ENCODE data around the gene IFNB1.
A peak's percentile ranks its signal among the peaks of the same experiment; 100 is the strongest.

IFNB1 gene

GRCh38 chr9:21039302-21039701 lies 38.4 kb downstream of the IFNB1 start:
- Mint-ChIP-seq H3K36me3 (ENCODE audit: low read depth) (no peaks in the 10 kb centered on the region), H3K9me3 (no peaks in the 10 kb centered on the region), H3K27ac (no peak overlapping the region), H3K4me1 (ENCODE audit: low read depth) (peaks cover 8% of the 10 kb centered on the region), H3K4me3 (no peak overlapping the region), H3K27me3 (no peaks in the 10 kb centered on the region)
- no peak for DNase-seq

GRCh38 chr9:21037278-21037677 lies 40.5 kb downstream of the IFNB1 start:
- H3K36me3 Mint-ChIP-seq (ENCODE audit: low read depth) = no peaks in the 10 kb centered on the region
- H3K4me3 Mint-ChIP-seq = no peak overlapping the region
- no peak overlapping the region for H3K27ac Mint-ChIP-seq
- no peaks in the 10 kb centered on the region for H3K9me3 Mint-ChIP-seq
- no peak for DNase-seq
- peaks cover 16% of the 10 kb centered on the region for H3K4me1 Mint-ChIP-seq (ENCODE audit: low read depth)
- no peaks in the 10 kb centered on the region for H3K27me3 Mint-ChIP-seq

- Mint-ChIP-seq H3K27me3 (no peaks in the 10 kb centered on the region), H3K36me3 (ENCODE audit: low read depth) (peaks cover 8% of the 10 kb centered on the region), H3K27ac (peak overlapping the region; percentile 82), H3K4me3 (peak overlapping the region; percentile 70), H3K9me3 (no peaks in the 10 kb centered on the region), H3K4me1 (ENCODE audit: low read depth) (peaks cover 24% of the 10 kb centered on the region)
- DNase-seq = no peak
These were observed 45.9 kb downstream of the IFNB1 start for GRCh38 chr9:21031808-21032183.

- peaks cover 11% of the 10 kb centered on the region for H3K36me3 Mint-ChIP-seq (ENCODE audit: low read depth)
- peak; percentile 78 for DNase-seq
- no peaks in the 10 kb centered on the region for H3K27me3 Mint-ChIP-seq
- peaks cover 28% of the 10 kb centered on the region for H3K4me1 Mint-ChIP-seq (ENCODE audit: low read depth)
- peak within 1 kb of the TSS; percentile 70 for H3K4me3 Mint-ChIP-seq
- peak within 1 kb of the TSS; percentile 82 for H3K27ac Mint-ChIP-seq
- no peaks in the 10 kb centered on the region for H3K9me3 Mint-ChIP-seq
These were observed 46.5 kb downstream of the IFNB1 start, which contains the start of gene HACD4 for GRCh38 chr9:21031091-21031807. Gene HACD4, minus strand, starts transcription at chr9:21031640. Its CDS starts 50 bp downstream, at chr9:21031590.

GRCh38 chr9:21030389-21031035 lies 47.2 kb downstream of the IFNB1 start:
- Mint-ChIP-seq H3K9me3 (no peaks in the 10 kb centered on the region), H3K36me3 (ENCODE audit: low read depth) (peaks cover 18% of the 10 kb centered on the region), H3K27me3 (no peaks in the 10 kb centered on the region), H3K4me3 (no peak overlapping the region), H3K27ac (no peak overlapping the region), H3K4me1 (ENCODE audit: low read depth) (peaks cover 34% of the 10 kb centered on the region)
- peak; percentile 37 for DNase-seq

- Mint-ChIP-seq H3K27ac (no peak overlapping the region), H3K27me3 (no peaks in the 10 kb centered on the region), H3K9me3 (no peaks in the 10 kb centered on the region), H3K36me3 (ENCODE audit: low read depth) (peaks cover 21% of the 10 kb centered on the region), H3K4me3 (no peak overlapping the region), H3K4me1 (ENCODE audit: low read depth) (peaks cover 34% of the 10 kb centered on the region)
- no peak for DNase-seq
These were observed 48.1 kb downstream of the IFNB1 start for GRCh38 chr9:21029661-21030060.

GRCh38 chr9:21028466-21028865 lies 49.3 kb downstream of the IFNB1 start:
- H3K4me3 Mint-ChIP-seq = no peak overlapping the region
- no peak for DNase-seq
- H3K27me3 Mint-ChIP-seq = no peaks in the 10 kb centered on the region
- peak overlapping the region; percentile 51 for H3K27ac Mint-ChIP-seq
- no peaks in the 10 kb centered on the region for H3K9me3 Mint-ChIP-seq
- peaks cover 31% of the 10 kb centered on the region for H3K36me3 Mint-ChIP-seq (ENCODE audit: low read depth)
- peaks cover 42% of the 10 kb centered on the region for H3K4me1 Mint-ChIP-seq (ENCODE audit: low read depth)

GRCh38 chr9:21027295-21027694 lies 50.4 kb downstream of the IFNB1 start:
- H3K4me3 Mint-ChIP-seq = no peak overlapping the region

More at GRCh38 chr9:21027295-21027694, 50.4 kb downstream of the IFNB1 start:
- H3K4me1 Mint-ChIP-seq (ENCODE audit: low read depth) = peaks cover 35% of the 10 kb centered on the region
- DNase-seq = no peak
- peaks cover 37% of the 10 kb centered on the region for H3K36me3 Mint-ChIP-seq (ENCODE audit: low read depth)
- H3K27ac Mint-ChIP-seq = no peak overlapping the region
- no peaks in the 10 kb centered on the region for H3K9me3 Mint-ChIP-seq
- no peaks in the 10 kb centered on the region for H3K27me3 Mint-ChIP-seq
